GM10266 (cell line): ENCODE results near the gene ZNF653.
A peak's percentile ranks its signal among the peaks of the same experiment; 100 is the strongest.

ENCODE experiments used
- DNase-seq: peaks from one replicate; pipeline ENCODE4 v3.0.0; 2012; ENCODE audit errors: extremely low spot score
- CTCF ChIP-seq: IDR thresholded peaks from 2 replicates; pipeline ENCODE4 v1.5.1; 2012; ENCODE audit warnings: mild to moderate bottlenecking, low read depth; ENCODE audit not compliant: control insufficient read depth, insufficient read depth; ENCODE audit errors: missing control alignments

Gene ZNF653

GRCh38 chr19:11535792-11536595, 30.4 kb upstream of the ZNF653 start:
- peak; percentile 89 for TF ChIP-seq CTCF
- peak; percentile 97 for DNase-seq

- no peak for DNase-seq
- no peak for TF ChIP-seq CTCF
Observed at GRCh38 chr19:11534948-11535347, 29.3 kb upstream of the ZNF653 start.

- TF ChIP-seq CTCF = no peak
- DNase-seq = no peak
Observed at GRCh38 chr19:11534538-11534937, 28.9 kb upstream of the ZNF653 start.

- peak; percentile 34 for DNase-seq
- no peak for TF ChIP-seq CTCF
Observed at GRCh38 chr19:11530432-11530831, 24.8 kb upstream of the ZNF653 start.

GRCh38 chr19:11528551-11529341, 23.1 kb upstream of the ZNF653 start, which contains the start of gene ECSIT:
TSS of gene ECSIT (minus strand) at chr19:11529134. CDS start at chr19:11519170, 9,964 bp downstream.
- DNase-seq = peak; percentile 97
- no peak for TF ChIP-seq CTCF

GRCh38 chr19:11519138-11519537, 13.5 kb upstream of the ZNF653 start:
- TF ChIP-seq CTCF = no peak
- no peak for DNase-seq

- TF ChIP-seq CTCF = no peak
- no peak for DNase-seq
Observed at GRCh38 chr19:11513946-11514345, 8.3 kb upstream of the ZNF653 start.
